Activated CD4-positive, alpha-beta T cell treated with anti-CD3 and anti-CD28 coated beads, Interleukin-2, amount 50 U/mL, for 24 hours (primary cell): ENCODE data around the gene C5orf63.
"Not testable (repeated sequence)": the region's sequence is repeated elsewhere in the genome, so short reads cannot be mapped to it uniquely, and the experiment has no call there.

Source experiments
- DNase-seq, 2 donors: peaks; one replicate each; pipeline ENCODE4 v3.0.0-alpha.2; 2020; ENCODE audit warnings: low read depth in 1 of 2, low spot score in 1 of 2

C5orf63 gene

DNA sequence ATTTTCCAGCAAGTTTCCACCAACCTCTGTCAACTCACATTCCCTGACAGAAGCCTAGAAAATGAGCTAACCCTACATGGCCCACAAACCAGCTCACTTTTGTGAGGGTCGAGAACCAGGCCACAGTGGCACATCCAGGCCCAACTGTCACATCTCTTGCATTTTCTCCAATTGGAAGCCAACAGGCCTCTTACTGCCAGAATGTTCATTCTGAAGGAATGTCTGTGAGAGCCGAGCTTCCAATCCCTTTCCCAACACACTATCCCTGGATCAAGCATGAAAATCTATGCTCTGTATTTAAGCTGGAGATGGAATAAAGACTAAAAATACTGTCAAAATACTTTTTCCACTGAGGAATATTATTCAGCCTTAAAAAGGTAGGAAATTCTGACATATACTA lies 62.9 kb downstream of the C5orf63 start:
- DNase-seq: no peak

DNA sequence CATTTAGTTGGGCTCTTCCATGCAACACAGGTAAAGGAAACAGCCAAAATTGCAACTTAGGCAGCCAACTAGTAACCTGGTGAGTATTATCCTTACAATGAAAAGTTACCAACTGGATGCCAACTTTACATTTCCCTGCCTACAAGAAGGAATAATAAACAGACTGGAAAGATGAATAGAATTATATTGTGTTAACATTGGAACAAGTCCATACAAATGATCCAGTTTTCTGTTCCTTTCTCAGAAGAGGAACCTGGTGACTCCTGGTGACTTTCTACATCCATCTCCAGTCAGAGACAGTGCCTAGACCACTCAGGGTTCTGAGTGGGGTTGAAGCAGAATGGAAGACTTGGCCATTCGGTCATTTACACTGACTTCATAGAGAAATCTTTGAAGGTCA lies 63.5 kb downstream of the C5orf63 start:
- no peak for DNase-seq

DNA sequence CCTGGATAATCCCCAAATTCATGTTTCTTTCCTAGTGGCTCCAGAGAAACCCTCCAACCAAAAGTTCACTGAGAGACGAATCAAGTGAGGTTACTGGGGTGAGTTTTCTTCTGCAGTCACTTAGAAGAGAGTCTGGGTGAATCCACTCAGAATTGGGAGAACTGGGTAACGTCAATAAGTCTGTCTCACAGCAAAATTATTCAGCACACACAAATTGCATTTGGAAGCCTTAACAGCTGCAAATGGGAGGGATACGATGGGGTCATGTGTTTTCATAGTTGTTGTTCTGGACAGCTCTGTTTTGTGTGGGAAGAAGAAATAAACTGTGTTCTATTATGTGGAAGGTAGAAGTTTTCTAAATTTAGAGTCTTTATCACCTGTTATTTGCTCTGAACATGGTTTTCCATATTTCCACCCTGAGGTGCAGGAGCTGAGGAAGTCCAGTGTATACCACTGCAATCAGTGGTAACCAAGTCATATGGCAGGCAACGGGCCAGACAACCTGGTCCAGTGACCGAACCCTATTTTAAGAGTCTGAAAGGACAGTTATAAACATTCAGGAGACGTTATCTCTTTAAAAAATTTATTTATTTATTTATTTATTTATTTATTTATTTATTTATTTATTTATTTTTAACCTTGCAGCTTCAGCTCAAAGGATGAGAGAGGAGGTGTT lies 64.9 kb downstream of the C5orf63 start:
- DNase-seq: no peak

DNA sequence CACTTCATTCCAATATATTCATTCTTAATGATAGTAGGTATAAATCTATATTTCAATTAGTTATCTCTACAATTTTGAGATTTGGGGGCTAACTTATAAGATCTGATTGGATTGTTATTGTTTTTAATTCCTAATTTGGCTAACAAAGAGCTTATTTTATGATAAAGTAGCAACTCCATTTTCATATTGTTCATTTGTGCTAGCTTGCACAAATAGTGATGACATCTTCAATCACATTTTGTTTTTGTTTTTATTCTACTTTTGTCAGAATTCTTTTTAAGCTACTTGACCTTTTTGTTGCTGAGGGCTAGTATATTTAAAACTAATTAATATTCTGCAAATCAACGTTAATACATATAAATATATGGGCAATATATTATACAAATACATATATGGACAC lies 65.8 kb downstream of the C5orf63 start:
- no peak for DNase-seq

DNA sequence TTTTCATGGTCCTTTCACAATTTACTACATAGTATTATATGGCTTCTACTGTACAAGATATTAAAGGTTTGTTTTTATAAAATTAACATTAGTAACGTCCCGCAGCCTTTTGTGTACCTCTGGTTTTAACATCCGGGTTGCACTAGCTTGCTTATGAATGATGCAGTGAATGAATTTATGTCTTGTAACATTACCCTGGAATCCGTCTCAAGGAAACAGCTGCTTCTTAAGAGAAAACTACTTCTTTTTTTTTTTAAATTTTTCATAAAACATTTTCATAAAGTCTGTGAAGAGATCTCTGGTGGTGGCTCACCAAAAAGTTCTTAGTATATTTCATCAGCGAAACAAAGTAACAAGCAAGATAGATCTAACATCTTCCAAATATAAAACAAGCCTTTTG lies 66.6 kb downstream of the C5orf63 start:
- DNase-seq: no peak

DNA sequence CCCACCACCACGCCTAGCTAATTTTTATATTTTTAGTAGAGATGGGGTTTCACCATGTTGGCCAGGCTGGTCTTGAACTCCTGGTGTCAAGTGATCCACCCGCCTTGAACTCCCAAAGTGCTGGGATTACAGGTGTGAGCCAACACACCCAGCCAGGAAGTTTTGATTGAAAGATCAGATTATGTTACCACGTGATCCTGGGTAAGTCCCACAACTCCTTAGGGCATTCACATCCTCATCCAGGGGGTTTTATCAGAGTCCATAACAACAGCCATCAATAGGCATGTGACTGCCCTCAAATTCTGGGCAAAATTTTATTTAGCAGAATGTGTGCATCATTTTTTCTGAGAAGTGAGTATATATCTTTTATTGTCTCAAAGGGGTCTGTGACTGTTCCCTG lies 68.0 kb downstream of the C5orf63 start:
- DNase-seq: not testable (repeated sequence)

DNA sequence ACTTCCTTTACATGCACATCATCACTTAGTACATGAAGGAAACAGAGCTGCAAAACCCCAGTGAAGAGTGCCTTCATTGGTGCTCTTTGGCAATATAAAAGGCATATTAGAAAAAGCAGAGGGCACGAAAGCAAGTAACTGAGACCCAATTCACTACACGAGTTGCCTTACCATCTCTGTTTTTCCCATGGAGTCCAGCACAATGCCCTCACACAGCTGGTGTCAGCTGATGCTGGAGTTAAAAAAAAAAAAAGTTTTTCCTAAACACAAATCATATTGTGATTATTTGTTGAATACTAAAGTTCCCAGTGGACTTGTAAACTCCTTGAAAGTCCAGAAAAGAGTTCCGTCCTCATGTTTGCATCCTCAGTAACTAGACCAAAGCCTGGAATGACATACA lies 68.6 kb downstream of the C5orf63 start:
- no peak for DNase-seq

DNA sequence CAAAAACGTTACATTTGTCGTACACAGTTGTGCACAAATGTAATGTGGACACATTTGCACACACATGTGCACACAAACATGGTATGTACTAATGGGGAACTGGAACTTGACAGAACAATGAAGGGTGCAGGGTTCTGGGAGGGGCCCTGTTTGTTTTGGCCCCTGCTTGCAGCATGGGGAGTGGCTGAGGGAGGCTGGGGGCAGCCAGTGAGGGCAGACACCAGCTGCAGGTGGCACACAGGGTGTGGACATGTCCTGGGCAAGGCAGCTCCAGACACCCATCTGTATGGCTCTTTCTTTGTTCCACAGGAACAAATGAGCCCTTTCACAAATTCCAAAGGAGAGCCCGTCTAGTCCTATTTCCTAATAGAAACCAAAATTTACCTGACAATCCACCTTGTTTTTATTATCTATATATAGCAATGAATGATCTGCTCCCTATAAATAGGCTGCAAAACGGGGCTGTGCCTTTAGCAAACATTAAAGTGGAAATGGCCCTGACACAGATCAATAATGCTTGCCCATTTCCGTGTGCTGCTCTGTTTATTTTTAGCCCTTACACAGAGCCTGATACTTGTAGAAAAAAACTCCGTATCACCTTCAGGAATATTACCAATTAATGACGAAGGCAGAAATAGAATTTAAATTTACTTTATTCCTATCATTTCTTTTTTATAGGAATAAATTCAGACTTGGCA lies 69.4 kb downstream of the C5orf63 start:
- no peak for DNase-seq

DNA sequence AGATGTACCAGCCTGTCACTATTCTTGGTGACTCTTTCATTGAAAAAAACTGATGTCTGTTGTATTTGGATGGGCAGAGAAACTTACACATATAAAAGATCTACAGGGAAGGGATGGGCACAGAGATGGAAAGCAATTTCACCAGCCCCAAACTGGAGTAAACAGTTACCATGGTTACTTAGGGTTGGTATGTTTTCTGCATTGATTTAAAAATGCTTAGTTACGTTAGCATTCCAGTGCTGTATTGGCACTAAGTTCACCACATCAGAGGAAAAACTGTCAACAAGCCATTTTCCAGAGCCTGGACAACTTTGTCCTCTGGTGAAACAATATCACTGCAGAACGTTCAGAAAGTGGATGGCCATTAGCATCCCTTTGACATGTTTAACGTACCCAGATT lies 70.9 kb downstream of the C5orf63 start:
- DNase-seq: no peak

DNA sequence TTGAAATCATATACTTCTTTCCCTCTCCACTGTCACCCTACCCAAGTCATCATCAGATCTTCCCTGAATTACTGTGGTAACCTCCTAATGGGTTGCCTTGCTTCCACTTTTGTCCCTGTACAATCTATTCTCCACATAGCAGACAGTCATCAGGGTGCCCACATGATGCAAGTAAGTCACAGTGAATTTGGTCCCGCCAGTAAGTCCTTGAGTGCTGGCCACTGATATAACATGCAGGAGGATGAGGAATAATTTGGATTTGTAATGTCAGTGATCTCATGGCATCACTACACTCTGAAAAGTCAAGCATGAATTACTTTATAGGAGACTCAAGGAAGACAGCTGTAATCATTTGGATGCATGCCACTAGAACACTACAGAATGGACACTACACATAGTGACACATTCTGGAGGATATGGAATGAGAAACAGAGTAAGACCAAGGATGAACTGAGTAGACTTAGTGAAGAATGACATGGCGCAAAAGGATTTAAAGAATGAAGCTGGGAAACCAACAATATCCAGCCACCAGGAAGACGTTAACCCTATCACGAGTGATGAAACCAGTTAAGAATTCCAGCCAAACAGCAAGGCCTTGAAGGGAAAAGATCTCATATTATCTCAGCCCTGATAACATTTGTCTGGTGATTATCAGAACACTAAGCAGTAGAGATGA lies 71.5 kb downstream of the C5orf63 start:
- DNase-seq: no peak
